Mesenchymal stem cell (in vitro differentiated cells and primary cell): ENCODE measurements around the gene PLCG2.

Source experiments
- DNase-seq: peaks from one replicate; pipeline ENCODE4 v3.0.0-alpha.2; 2013
- H2AFZ ChIP-seq: one replicate; pipeline ENCODE4 v1.6.1; 2013; ENCODE audit warnings: low read depth, mild to moderate bottlenecking, control low read depth, inconsistent platforms, low read length, moderate library complexity
- H2AK5ac ChIP-seq: 2 replicates; pipeline ENCODE4 v1.6.1; 2013; ENCODE audit warnings: low read length, moderate library complexity, mild to moderate bottlenecking, inconsistent platforms; ENCODE audit not compliant: severe bottlenecking
- H2BK120ac ChIP-seq: one replicate; pipeline ENCODE4 v1.6.1; 2013; ENCODE audit warnings: low read depth, mild to moderate bottlenecking, inconsistent platforms, low read length, moderate library complexity
- H2BK12ac ChIP-seq, 2 experiments: one replicate each; pipeline ENCODE4 v1.6.1; 2013; ENCODE audit warnings: inconsistent platforms in 2 of 2, low read length in 2 of 2, mild to moderate bottlenecking in 2 of 2, moderate library complexity in 2 of 2, control low read depth in 1 of 2
- H2BK15ac ChIP-seq: one replicate; pipeline ENCODE4 v1.6.1; 2013; ENCODE audit warnings: mild to moderate bottlenecking, low read depth, inconsistent platforms; ENCODE audit not compliant: poor library complexity, severe bottlenecking
- H2BK5ac ChIP-seq: 2 replicates; pipeline ENCODE4 v1.6.1; 2013; ENCODE audit warnings: low read depth, mild to moderate bottlenecking, low read length, control low read depth, inconsistent platforms; ENCODE audit not compliant: poor library complexity, severe bottlenecking
- H3K14ac ChIP-seq, 2 experiments: one replicate each; pipeline ENCODE4 v1.6.1; 2013; ENCODE audit warnings: inconsistent platforms in 2 of 2, low read length in 2 of 2, control low read depth in 1 of 2, mild to moderate bottlenecking in 1 of 2, moderate library complexity in 1 of 2
- H3K18ac ChIP-seq, 2 experiments: one replicate each; pipeline ENCODE4 v1.6.1; 2013; ENCODE audit warnings: inconsistent platforms in 2 of 2, low read length in 2 of 2, control low read depth in 1 of 2, low read depth in 1 of 2, mild to moderate bottlenecking in 1 of 2
- H3K23ac ChIP-seq, 2 experiments: one replicate each; pipeline ENCODE4 v1.6.1; 2013; ENCODE audit warnings: inconsistent platforms in 2 of 2, low read length in 2 of 2, mild to moderate bottlenecking in 2 of 2, moderate library complexity in 2 of 2, control low read depth in 1 of 2
- H3K27ac ChIP-seq: 2 replicates; pipeline ENCODE4 v1.5.1; 2013; ENCODE audit warnings: mild to moderate bottlenecking, moderate library complexity, low read length, control low read depth, inconsistent platforms; ENCODE audit not compliant: poor library complexity, severe bottlenecking
- H3K27me3 ChIP-seq, 2 experiments: 2 replicates each; pipeline versions ENCODE4 v1.6.1 to v1.7.0; 2013; ENCODE audit warnings: low read length in 2 of 2, mild to moderate bottlenecking in 2 of 2, moderate library complexity in 2 of 2, control low read depth in 1 of 2, inconsistent platforms in 1 of 2; ENCODE audit not compliant: control insufficient read depth in 1 of 2, insufficient read depth in 1 of 2
- H3K36me3 ChIP-seq, 2 experiments: 2 replicates each; pipeline versions ENCODE4 v1.6.1 to v1.7.0; 2013; ENCODE audit warnings: low read length in 2 of 2, control low read depth in 1 of 2, inconsistent platforms in 1 of 2, low read depth in 1 of 2, mild to moderate bottlenecking in 1 of 2; ENCODE audit not compliant: insufficient read depth in 2 of 2, control insufficient read depth in 1 of 2
- H3K4ac ChIP-seq, 2 experiments: one replicate each; pipeline ENCODE4 v1.6.1; 2013; ENCODE audit warnings: inconsistent platforms in 2 of 2, low read length in 2 of 2, mild to moderate bottlenecking in 2 of 2, moderate library complexity in 2 of 2, control low read depth in 1 of 2, low read depth in 1 of 2
- H3K4me1 ChIP-seq: 2 replicates; pipeline ENCODE4 v1.6.1; 2013; ENCODE audit warnings: low read depth, low read length, control low read depth; ENCODE audit not compliant: control insufficient read depth, insufficient read depth
- H3K4me2 ChIP-seq: 2 replicates; pipeline ENCODE4 v1.6.1; 2013; ENCODE audit warnings: low read length, mild to moderate bottlenecking, inconsistent platforms; ENCODE audit not compliant: poor library complexity, severe bottlenecking
- H3K4me3 ChIP-seq, 2 experiments: 2 replicates each; pipeline versions ENCODE4 v1.5.1 to v1.7.0; 2013; ENCODE audit warnings: low read length in 2 of 2, mild to moderate bottlenecking in 2 of 2, control low read depth in 1 of 2, low read depth in 1 of 2; ENCODE audit not compliant: insufficient read depth in 1 of 2
- H3K79me1 ChIP-seq: replicated peaks from 2 replicates; pipeline ENCODE4 v1.6.1; 2013; ENCODE audit warnings: mild to moderate bottlenecking, control low read depth, low read length, inconsistent platforms; ENCODE audit not compliant: poor library complexity, severe bottlenecking
- H3K9ac ChIP-seq: 2 replicates; pipeline ENCODE4 v1.7.0; 2013; ENCODE audit warnings: mild to moderate bottlenecking, low read length, moderate library complexity
- H3K9me3 ChIP-seq: 2 replicates; pipeline ENCODE4 v1.7.0; 2013; ENCODE audit warnings: mild to moderate bottlenecking, low read length; ENCODE audit not compliant: control insufficient read depth
- H4K8ac ChIP-seq: one replicate; pipeline ENCODE4 v1.6.1; 2013; ENCODE audit warnings: inconsistent platforms, mild to moderate bottlenecking, low read length, moderate library complexity
- H4K91ac ChIP-seq: one replicate; pipeline ENCODE4 v1.6.1; 2013; ENCODE audit warnings: mild to moderate bottlenecking, low read length, inconsistent platforms
- WGBS: methylation state at CpG from one replicate; pipeline ENCODE4 v1.1.7; 2013; ENCODE audit warnings: mixed read lengths; 5-methylcytosine and 5-hydroxymethylcytosine counted together

Gene PLCG2

DNA sequence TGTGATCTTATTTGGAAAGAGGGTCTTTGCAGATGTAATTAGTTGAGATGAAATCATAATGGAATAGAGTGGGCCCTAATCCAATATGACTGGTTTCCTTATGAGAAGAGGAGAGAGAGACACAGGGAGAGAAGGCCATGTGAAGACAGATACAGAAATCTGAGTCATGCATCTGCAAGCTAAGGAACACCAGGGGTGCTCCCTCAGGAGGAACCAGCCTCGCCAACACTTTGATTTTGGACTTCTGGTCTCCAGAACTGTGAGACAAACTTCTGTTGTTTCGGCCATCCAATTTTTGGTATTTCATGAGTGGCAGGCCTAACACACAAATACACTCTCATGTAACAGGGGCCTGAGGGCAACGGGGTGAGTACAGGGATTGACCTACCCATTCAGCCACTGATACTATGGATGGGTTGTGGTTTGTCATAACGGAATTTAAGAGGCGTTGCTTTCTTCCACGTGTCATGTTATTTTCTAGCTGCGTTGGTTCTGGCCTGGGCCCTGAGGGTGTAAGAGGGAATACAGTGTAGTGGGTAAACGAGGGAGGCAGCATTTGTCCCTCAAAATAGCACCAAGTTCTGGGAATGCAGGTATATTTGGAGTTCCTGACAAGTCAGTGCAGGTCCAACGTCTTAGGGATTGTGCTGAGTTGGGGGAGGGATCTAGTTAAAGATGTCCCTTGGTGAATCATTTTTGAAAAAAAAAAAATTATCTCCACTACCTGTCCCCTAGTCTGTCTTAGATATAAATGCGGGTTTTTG lies 17.7 kb downstream of the PLCG2 start:
- Histone ChIP-seq H3K4me1 (no peaks in the 10 kb centered on the region), H3K4ac (no peak overlapping the region), H4K8ac (no peak overlapping the region), H3K27me3 (peaks cover 8 to 21% of the 10 kb centered on the region in 2 experiments), H3K36me3 (no peaks in the 10 kb centered on the region), H2AFZ (no peak overlapping the region), H2BK5ac (no peak overlapping the region), H3K18ac (no peak overlapping the region), H3K27ac (no peak overlapping the region), H3K79me1 (no peaks in the 10 kb centered on the region), H3K23ac (no peak overlapping the region), H4K91ac (no peak overlapping the region), H2BK120ac (no peak overlapping the region), H2BK15ac (no peak overlapping the region), H3K14ac (no peak overlapping the region), H3K9ac (no peak overlapping the region), H2AK5ac (no peak overlapping the region), H3K4me2 (no peak overlapping the region), H2BK12ac (no peak overlapping the region), H3K9me3 (no peaks in the 10 kb centered on the region), H3K4me3 (no peak overlapping the region)
- DNase-seq, result no peak
- WGBS, result 88% methylated on average over 9 of the region's 10 CpGs

DNA sequence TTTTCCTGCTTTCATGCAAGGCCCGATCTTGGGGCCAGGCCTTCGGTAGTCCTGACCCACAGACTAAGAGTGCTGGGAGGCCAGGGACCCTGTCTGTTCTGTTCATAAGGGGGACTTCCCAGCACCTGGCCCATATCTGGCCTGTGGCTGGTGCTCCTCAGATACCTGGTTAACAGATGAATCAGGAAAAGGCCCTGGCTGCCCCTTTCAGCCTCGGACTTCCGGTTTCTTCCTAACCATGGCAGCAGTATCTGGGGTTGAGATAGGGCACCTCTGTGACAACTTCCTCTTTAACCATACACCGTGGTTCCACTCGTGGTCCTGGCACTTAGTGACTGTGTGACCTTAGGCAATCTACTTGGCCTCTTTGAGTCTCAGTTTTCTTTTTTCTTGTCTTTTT lies 18.4 kb downstream of the PLCG2 start:
- H3K79me1 ChIP-seq, result no peaks in the 10 kb centered on the region
- no peak overlapping the region for H3K14ac ChIP-seq
- 88% methylated on average over 5 of the region's 6 CpGs for WGBS
- no peaks in the 10 kb centered on the region for H3K36me3 ChIP-seq
- H3K18ac ChIP-seq, result no peak overlapping the region
- H3K9ac ChIP-seq, result no peak overlapping the region
- no peak overlapping the region for H2BK5ac ChIP-seq
- H2AK5ac ChIP-seq, result no peak overlapping the region
- H3K23ac ChIP-seq, result no peak overlapping the region
- no peak overlapping the region for H3K4me2 ChIP-seq
- H3K27me3 ChIP-seq, result peaks cover 8 to 21% of the 10 kb centered on the region in 2 experiments
- no peak for DNase-seq
- H3K4me3 ChIP-seq, result no peak overlapping the region
- no peak overlapping the region for H3K27ac ChIP-seq
- no peak overlapping the region for H2BK12ac ChIP-seq
- no peak overlapping the region for H2AFZ ChIP-seq
- H2BK120ac ChIP-seq, result no peak overlapping the region
- no peaks in the 10 kb centered on the region for H3K4me1 ChIP-seq
- no peak overlapping the region for H2BK15ac ChIP-seq
- H3K4ac ChIP-seq, result no peak overlapping the region
- H4K8ac ChIP-seq, result no peak overlapping the region
- no peak overlapping the region for H4K91ac ChIP-seq
- H3K9me3 ChIP-seq, result no peaks in the 10 kb centered on the region

DNA sequence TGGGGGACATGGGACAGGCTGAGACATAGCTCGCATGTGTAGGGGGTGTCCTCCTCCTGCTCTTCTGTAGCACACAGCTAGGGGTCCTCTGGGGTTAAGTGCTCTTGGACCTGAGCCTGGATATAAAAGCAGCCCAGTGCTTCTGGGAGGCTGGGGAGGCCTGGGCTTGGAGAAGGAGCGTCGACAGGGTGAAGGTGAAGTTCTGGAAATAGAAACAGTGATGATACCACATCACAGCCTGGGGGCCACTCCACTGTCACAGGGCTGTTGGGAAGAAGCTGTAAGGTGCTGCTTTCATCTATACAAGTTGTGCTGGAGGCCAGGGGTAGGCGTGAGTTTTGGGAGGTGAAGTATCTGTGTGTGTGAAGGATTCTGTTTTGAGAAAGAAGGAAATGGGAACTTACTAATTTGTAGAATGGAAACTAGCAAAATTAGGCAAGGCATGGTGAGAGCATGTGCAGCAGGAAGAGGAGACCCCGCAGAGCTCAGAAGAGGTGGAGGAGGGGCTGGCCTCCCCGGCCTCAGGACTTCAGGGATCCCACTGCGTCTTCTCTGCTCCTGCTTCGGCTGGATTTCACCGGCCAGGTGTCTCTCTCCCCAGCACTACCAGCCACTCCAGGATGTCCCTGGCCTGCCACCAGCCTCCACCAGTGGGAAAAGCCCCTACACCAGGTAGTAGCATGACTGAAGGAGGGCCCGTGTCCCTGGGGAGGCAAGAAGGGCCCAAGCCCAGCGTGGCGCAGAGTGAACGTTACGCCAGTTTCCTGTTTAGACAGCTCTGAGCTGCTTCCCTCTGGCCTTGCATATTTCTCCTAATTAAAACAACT lies 19.4 kb downstream of the PLCG2 start:
- Histone ChIP-seq H2BK15ac (no peak overlapping the region), H2AFZ (no peak overlapping the region), H4K8ac (no peak overlapping the region), H3K18ac (no peak overlapping the region), H3K4me3 (no peak overlapping the region), H3K9ac (no peak overlapping the region), H3K14ac (peak overlapping the region in 1 of 2 experiments; percentile 53), H3K27me3 (peaks cover 5 to 16% of the 10 kb centered on the region in 2 experiments), H3K36me3 (no peaks in the 10 kb centered on the region), H3K4me1 (no peaks in the 10 kb centered on the region), H2BK5ac (no peak overlapping the region), H3K79me1 (no peaks in the 10 kb centered on the region), H2AK5ac (no peak overlapping the region), H3K23ac (no peak overlapping the region), H3K27ac (no peak overlapping the region), H3K4me2 (no peak overlapping the region), H3K4ac (no peak overlapping the region), H2BK12ac (no peak overlapping the region), H2BK120ac (no peak overlapping the region), H4K91ac (no peak overlapping the region), H3K9me3 (no peaks in the 10 kb centered on the region)
- 69% methylated on average over 14 of the region's 14 CpGs for WGBS
- no peak for DNase-seq

DNA sequence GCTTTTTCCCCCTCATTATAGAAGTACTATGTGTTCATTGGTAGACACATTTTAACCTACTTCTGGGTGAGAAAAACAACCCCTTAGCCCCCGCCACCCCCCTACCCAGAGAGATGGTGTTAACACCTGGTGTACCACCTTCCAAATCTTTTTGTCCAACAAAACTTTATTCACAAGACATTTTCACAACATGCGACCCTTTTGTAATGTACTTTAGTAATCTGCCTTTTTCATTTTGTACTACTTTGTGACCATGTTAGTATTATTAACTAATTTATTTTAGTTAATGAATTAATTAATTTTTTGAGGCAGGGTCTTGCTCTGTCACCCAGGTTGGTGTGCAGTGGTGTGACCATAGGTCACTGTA lies 20.0 kb downstream of the PLCG2 start:
- no peak overlapping the region for H2BK120ac ChIP-seq
- no peak overlapping the region for H3K9ac ChIP-seq
- H2AFZ ChIP-seq, result no peak overlapping the region
- no peak overlapping the region for H3K23ac ChIP-seq
- H3K4me3 ChIP-seq, result no peak overlapping the region
- no peaks in the 10 kb centered on the region for H3K79me1 ChIP-seq
- H3K4me1 ChIP-seq, result no peaks in the 10 kb centered on the region
- no peak overlapping the region for H3K14ac ChIP-seq
- 68% methylated on average over 1 of the region's 2 CpGs for WGBS
- H4K8ac ChIP-seq, result no peak overlapping the region
- H3K27me3 ChIP-seq, result peaks cover 8 to 12% of the 10 kb centered on the region in 2 experiments
- no peak overlapping the region for H3K18ac ChIP-seq
- no peak overlapping the region for H2BK15ac ChIP-seq
- no peak overlapping the region for H3K4me2 ChIP-seq
- no peak overlapping the region for H2BK5ac ChIP-seq
- no peak for DNase-seq
- H3K36me3 ChIP-seq, result no peaks in the 10 kb centered on the region
- H2AK5ac ChIP-seq, result no peak overlapping the region
- no peaks in the 10 kb centered on the region for H3K9me3 ChIP-seq
- H4K91ac ChIP-seq, result no peak overlapping the region
- H2BK12ac ChIP-seq, result no peak overlapping the region
- no peak overlapping the region for H3K27ac ChIP-seq
- H3K4ac ChIP-seq, result no peak overlapping the region
